Measurements from ENCODE around the gene SPG7. TPM values are rescaled to one million over a fixed set of nuclear protein-coding genes. Genes with fewer than 3 reads are reported as not detected.
"Not testable (repeated sequence)": the region's sequence is repeated elsewhere in the genome, so short reads cannot be mapped to it uniquely, and the experiment has no call there.

SPG7 gene
- total and polyA plus RNA-seq, 4 donors: 81.4 to 150 (median 113) TPM

DNA sequence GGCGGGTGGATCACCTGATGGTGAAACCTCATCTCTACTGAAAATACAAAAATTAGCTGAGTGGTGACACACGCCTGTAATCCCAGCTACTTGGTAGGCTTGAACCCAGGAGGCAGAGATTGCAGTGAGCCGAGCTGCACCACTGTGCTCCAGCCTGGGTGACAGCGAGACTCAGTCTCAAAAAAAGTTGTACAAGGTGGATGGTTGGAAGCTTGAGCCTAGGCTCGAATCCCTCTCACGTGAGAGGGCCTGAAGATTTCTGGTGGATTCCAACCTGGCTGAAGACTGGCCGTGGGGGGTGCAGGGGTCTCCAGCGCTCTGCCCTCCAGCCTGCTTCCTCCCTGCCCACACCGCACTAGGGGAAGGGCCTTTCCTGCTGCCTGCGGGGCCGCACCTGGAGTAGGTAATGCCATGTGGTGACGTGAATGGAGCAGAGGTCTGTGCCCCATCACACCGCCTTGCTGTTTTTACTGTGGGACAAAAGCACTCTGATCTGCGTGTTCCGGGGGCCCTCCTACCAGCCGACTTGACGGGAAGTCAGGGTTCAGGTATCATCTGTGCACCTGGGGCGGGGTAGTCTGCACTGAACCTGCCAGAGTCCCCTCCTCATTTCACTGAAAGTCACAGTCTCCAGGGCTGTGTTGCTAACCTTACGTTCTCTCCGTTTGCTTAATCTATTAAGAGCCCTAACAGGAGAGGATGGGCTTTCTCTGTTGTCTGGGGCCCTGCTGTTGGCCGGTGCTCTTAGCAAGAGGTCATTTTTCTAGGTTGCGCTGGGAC is 56.5 kb downstream of the SPG7 start:
- Histone ChIP-seq H3K27me3 (ENCODE audit: control insufficient read depth, insufficient read depth, low read length) (no peaks in the 10 kb centered on the region), H3K4me1 (ENCODE audit: control insufficient read depth, insufficient read depth, low read length) (peaks cover 50% of the 10 kb centered on the region), H3K36me3 (ENCODE audit: control insufficient read depth, insufficient read depth, low read length) (peaks cover 60% of the 10 kb centered on the region), H3K9me3 (ENCODE audit: control insufficient read depth, insufficient read depth, low read length) (no peaks in the 10 kb centered on the region), H3K4me3 (ENCODE audit: low read depth, low read length) (no peak overlapping the region), H3K27ac (ENCODE audit: low read depth, low read length) (no peak overlapping the region)
- no peak for DNase-seq (ENCODE audit: low read depth in 4 of 6, low spot score in 6 of 6)
- 66% methylated on average over 20 of the region's 22 CpGs for WGBS (ENCODE audit: insufficient coverage)

DNA sequence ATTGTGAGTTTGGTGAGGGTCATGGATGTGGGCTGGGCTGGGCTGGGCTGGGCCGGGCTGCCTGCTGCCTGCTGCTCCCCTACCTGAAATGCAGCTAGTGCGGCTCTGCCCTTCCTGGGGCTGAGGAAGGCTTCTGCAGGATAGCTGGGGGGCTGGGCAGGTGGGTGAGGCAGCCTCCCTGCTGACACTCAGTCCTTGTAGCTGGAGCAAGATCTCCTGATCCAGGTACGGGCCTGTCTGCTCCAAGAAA is 57.0 kb downstream of the SPG7 start:
- WGBS (ENCODE audit: insufficient coverage): 37% methylated on average over 3 of the region's 3 CpGs
- Histone ChIP-seq H3K36me3 (ENCODE audit: control insufficient read depth, insufficient read depth, low read length) (peaks cover 60% of the 10 kb centered on the region), H3K4me1 (ENCODE audit: control insufficient read depth, insufficient read depth, low read length) (peaks cover 46% of the 10 kb centered on the region), H3K27ac (ENCODE audit: low read depth, low read length) (no peak overlapping the region), H3K27me3 (ENCODE audit: control insufficient read depth, insufficient read depth, low read length) (no peaks in the 10 kb centered on the region), H3K4me3 (ENCODE audit: low read depth, low read length) (no peak overlapping the region), H3K9me3 (ENCODE audit: control insufficient read depth, insufficient read depth, low read length) (no peaks in the 10 kb centered on the region)
- DNase-seq (ENCODE audit: low read depth in 4 of 6, low spot score in 6 of 6): no peak

- Histone ChIP-seq H3K27ac (ENCODE audit: low read depth, low read length) (no peak overlapping the region), H3K27me3 (ENCODE audit: control insufficient read depth, insufficient read depth, low read length) (no peaks in the 10 kb centered on the region), H3K36me3 (ENCODE audit: control insufficient read depth, insufficient read depth, low read length) (peaks cover 60% of the 10 kb centered on the region), H3K4me3 (ENCODE audit: low read depth, low read length) (peak overlapping the region; percentile 9), H3K9me3 (ENCODE audit: control insufficient read depth, insufficient read depth, low read length) (no peaks in the 10 kb centered on the region), H3K4me1 (ENCODE audit: control insufficient read depth, insufficient read depth, low read length) (peaks cover 46% of the 10 kb centered on the region)
- peak in 2 of 6 donors; percentile 37 to 55 for DNase-seq (ENCODE audit: low read depth in 4 of 6, low spot score in 6 of 6)
- 11% methylated on average over 42 of the region's 46 CpGs for WGBS (ENCODE audit: insufficient coverage)
These were observed 57.5 kb downstream of the SPG7 start for GRCh38 chr16:89565506-89566372.

GRCh38 chr16:89567656-89568594 is 59.7 kb downstream of the SPG7 start:
- Histone ChIP-seq H3K27me3 (ENCODE audit: control insufficient read depth, insufficient read depth, low read length) (peaks cover 4% of the 10 kb centered on the region), H3K9me3 (ENCODE audit: control insufficient read depth, insufficient read depth, low read length) (no peaks in the 10 kb centered on the region), H3K36me3 (ENCODE audit: control insufficient read depth, insufficient read depth, low read length) (peaks cover 40% of the 10 kb centered on the region), H3K27ac (ENCODE audit: low read depth, low read length) (no peak overlapping the region), H3K4me3 (ENCODE audit: low read depth, low read length) (no peak overlapping the region), H3K4me1 (ENCODE audit: control insufficient read depth, insufficient read depth, low read length) (peaks cover 32% of the 10 kb centered on the region)
- no peak for DNase-seq (ENCODE audit: low read depth in 4 of 6, low spot score in 6 of 6)
- 73% methylated on average over 20 of the region's 30 CpGs for WGBS (ENCODE audit: insufficient coverage)

- Histone ChIP-seq H3K36me3 (ENCODE audit: control insufficient read depth, insufficient read depth, low read length) (peaks cover 23% of the 10 kb centered on the region), H3K4me1 (ENCODE audit: control insufficient read depth, insufficient read depth, low read length) (peaks cover 28% of the 10 kb centered on the region), H3K27me3 (ENCODE audit: control insufficient read depth, insufficient read depth, low read length) (peaks cover 18% of the 10 kb centered on the region), H3K27ac (ENCODE audit: low read depth, low read length) (no peak overlapping the region), H3K9me3 (ENCODE audit: control insufficient read depth, insufficient read depth, low read length) (no peaks in the 10 kb centered on the region), H3K4me3 (ENCODE audit: low read depth, low read length) (no peak overlapping the region)
- 82% methylated on average over 21 of the region's 23 CpGs for WGBS (ENCODE audit: insufficient coverage)
- DNase-seq (ENCODE audit: low read depth in 4 of 6, low spot score in 6 of 6): no peak
These were observed 61.5 kb downstream of the SPG7 start for GRCh38 chr16:89569506-89570341.

GRCh38 chr16:89570342-89570923 is 62.2 kb downstream of the SPG7 start:
- H3K27me3 ChIP-seq (ENCODE audit: control insufficient read depth, insufficient read depth, low read length): peaks cover 24% of the 10 kb centered on the region
- peaks cover 16% of the 10 kb centered on the region for H3K36me3 ChIP-seq (ENCODE audit: control insufficient read depth, insufficient read depth, low read length)
- no peak for DNase-seq (ENCODE audit: low read depth in 4 of 6, low spot score in 6 of 6)
- 88% methylated on average over 30 of the region's 30 CpGs for WGBS (ENCODE audit: insufficient coverage)
- no peaks in the 10 kb centered on the region for H3K9me3 ChIP-seq (ENCODE audit: control insufficient read depth, insufficient read depth, low read length)
- H3K4me1 ChIP-seq (ENCODE audit: control insufficient read depth, insufficient read depth, low read length): peaks cover 28% of the 10 kb centered on the region
- no peak overlapping the region for H3K27ac ChIP-seq (ENCODE audit: low read depth, low read length)
- no peak overlapping the region for H3K4me3 ChIP-seq (ENCODE audit: low read depth, low read length)

- 87% methylated on average over 24 of the region's 36 CpGs for WGBS (ENCODE audit: insufficient coverage)
- peaks cover 26% of the 10 kb centered on the region for H3K27me3 ChIP-seq (ENCODE audit: control insufficient read depth, insufficient read depth, low read length)
- peaks cover 13% of the 10 kb centered on the region for H3K36me3 ChIP-seq (ENCODE audit: control insufficient read depth, insufficient read depth, low read length)
- DNase-seq (ENCODE audit: low read depth in 4 of 6, low spot score in 6 of 6); H3K27ac ChIP-seq (ENCODE audit: low read depth, low read length); H3K4me3 ChIP-seq (ENCODE audit: low read depth, low read length); H3K9me3 ChIP-seq (ENCODE audit: control insufficient read depth, insufficient read depth, low read length): not testable (repeated sequence)
- H3K4me1 ChIP-seq (ENCODE audit: control insufficient read depth, insufficient read depth, low read length): peaks cover 22% of the 10 kb centered on the region
These were observed 62.9 kb downstream of the SPG7 start for GRCh38 chr16:89570983-89571598.

DNA sequence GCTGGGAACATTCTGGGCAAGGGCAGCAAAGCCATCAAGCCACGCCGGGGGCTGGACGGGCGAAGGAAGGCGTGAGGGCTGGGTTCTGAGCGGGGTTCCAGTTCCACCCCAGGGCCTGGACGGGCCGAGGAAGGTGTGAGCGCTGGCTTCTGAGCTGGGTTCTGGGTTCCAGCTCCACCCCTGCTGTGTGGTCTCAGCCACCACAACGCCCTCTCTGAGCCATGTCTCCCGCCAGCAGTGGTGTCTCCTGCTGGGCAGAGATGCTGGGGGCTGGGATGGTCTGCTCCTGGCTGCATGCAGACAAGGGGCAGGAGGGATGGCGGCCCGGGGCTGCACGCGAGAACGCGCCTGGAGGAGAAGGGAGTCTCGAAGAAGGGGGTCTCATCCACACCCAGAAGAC is 63.4 kb downstream of the SPG7 start:
- no peaks in the 10 kb centered on the region for H3K9me3 ChIP-seq (ENCODE audit: control insufficient read depth, insufficient read depth, low read length)
- H3K4me3 ChIP-seq (ENCODE audit: low read depth, low read length): no peak overlapping the region
- no peak overlapping the region for H3K27ac ChIP-seq (ENCODE audit: low read depth, low read length)
- H3K27me3 ChIP-seq (ENCODE audit: control insufficient read depth, insufficient read depth, low read length): peaks cover 31% of the 10 kb centered on the region
- peaks cover 18% of the 10 kb centered on the region for H3K4me1 ChIP-seq (ENCODE audit: control insufficient read depth, insufficient read depth, low read length)
- peaks cover 13% of the 10 kb centered on the region for H3K36me3 ChIP-seq (ENCODE audit: control insufficient read depth, insufficient read depth, low read length)
- 83% methylated on average over 18 of the region's 18 CpGs for WGBS (ENCODE audit: insufficient coverage)
- DNase-seq (ENCODE audit: low read depth in 4 of 6, low spot score in 6 of 6): no peak
